ENCODE data around the gene ZFHX3.
A peak's percentile ranks its signal among the peaks of the same experiment; 100 is the strongest.

ZFHX3 gene

DNA sequence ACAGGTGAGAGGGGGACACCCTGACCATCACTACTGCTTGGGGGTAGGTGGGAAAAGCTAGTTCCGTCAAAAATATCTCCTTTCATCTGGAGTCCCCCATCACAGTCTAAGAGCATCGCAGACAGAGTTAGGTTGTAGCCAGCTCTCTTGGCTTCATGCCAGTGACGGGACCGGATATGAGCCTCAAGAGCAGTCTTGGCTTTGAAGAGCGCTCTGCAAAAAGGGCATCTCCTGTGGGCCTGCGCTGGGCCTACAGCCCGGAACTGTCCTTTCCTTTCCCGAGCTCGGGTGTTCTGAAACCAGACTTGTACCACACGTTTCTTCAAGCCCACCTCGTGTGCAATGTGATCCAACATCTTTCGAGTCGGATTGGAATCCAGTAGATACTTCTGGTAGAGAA lies 253.6 kb downstream of the ZFHX3 start:
- Histone ChIP-seq H3K4me1 (peaks cover under 1 to 11% (median 2%) of the 10 kb centered on the region in 10 experiments; a peak in 14 of 20 replicates), H3K9me3 (replicated peaks in 1 of 11) (peaks cover 5 to 51% (median 28%) of the 10 kb centered on the region in 11 experiments; a peak in 18 of 22 replicates), H3K36me3 (peaks cover 16 to 98% (median 48%) of the 10 kb centered on the region in 11 experiments; a peak in 21 of 22 replicates), H3K27me3 (no peaks in the 10 kb centered on the region), H3K4me3 (no peak overlapping the region), H3K27ac (no peak overlapping the region), H4K20me1 (peaks cover 0 to 12% (median 0%) of the 10 kb centered on the region in 11 experiments; a peak in 2 of 22 replicates), H3K9ac (no peak overlapping the region), H3K4me2 (no peak overlapping the region)
- TF ChIP-seq Cebpa-rat (IDR thresholded peaks at IDR 0.05), result no peak

- peaks cover 15 to 93% (median 44%) of the 10 kb centered on the region in 11 experiments; a peak in 21 of 22 replicates for H3K36me3 ChIP-seq
Measured at GRCh38 chr16:72793716-72794115, 254.2 kb downstream of the ZFHX3 start.

DNA sequence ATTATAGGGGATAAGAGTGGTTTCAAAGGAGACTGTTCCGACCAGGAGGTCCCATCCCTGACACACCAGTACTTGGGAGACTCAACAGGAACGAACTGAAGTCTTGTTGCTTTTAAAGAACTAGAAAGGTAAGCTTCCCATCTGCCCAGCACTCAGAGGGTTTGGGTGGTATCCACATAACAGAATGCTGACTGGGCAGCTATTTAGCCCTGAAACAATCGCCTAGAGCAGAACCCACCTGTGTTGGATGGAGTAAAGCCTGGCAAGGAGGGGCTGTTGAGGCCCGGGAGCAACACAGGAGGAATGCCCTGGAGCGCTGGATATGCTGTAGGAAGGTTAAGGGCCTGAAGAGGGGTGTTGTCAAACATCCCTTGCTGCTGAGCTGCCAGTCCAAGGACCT lies 254.9 kb downstream of the ZFHX3 start:
- H3K9ac ChIP-seq, result no peak overlapping the region
- H3K36me3 ChIP-seq, result peaks cover 8 to 89% (median 37%) of the 10 kb centered on the region in 11 experiments; a peak in 21 of 22 replicates
- TF ChIP-seq Cebpa-rat (IDR thresholded peaks at IDR 0.05), result no peak
- H3K27me3 ChIP-seq, result no peaks in the 10 kb centered on the region
- H3K9me3 ChIP-seq (replicated peaks in 1 of 11), result peaks cover 5 to 51% (median 28%) of the 10 kb centered on the region in 11 experiments; a peak in 18 of 22 replicates
- H3K4me2 ChIP-seq, result no peak overlapping the region
- H3K27ac ChIP-seq, result no peak overlapping the region
- H3K4me1 ChIP-seq, result peaks cover 13 to 24% (median 15%) of the 10 kb centered on the region in 10 experiments
- no peak overlapping the region for H3K4me3 ChIP-seq
- H4K20me1 ChIP-seq, result peaks cover 0 to 14% (median 0%) of the 10 kb centered on the region in 11 experiments; a peak in 3 of 22 replicates

More at GRCh38 chr16:72793716-72794115, 254.2 kb downstream of the ZFHX3 start:
- no peak overlapping the region for H3K9ac ChIP-seq
- no peak overlapping the region for H3K4me3 ChIP-seq
- no peak for TF ChIP-seq Cebpa-rat (IDR thresholded peaks at IDR 0.05)
- peaks cover 5 to 51% (median 28%) of the 10 kb centered on the region in 11 experiments; a peak in 18 of 22 replicates for H3K9me3 ChIP-seq (replicated peaks in 1 of 11)
- H3K4me1 ChIP-seq, result peaks cover 6 to 17% (median 8%) of the 10 kb centered on the region in 10 experiments
- H3K27me3 ChIP-seq, result no peaks in the 10 kb centered on the region
- no peak overlapping the region for H3K27ac ChIP-seq
- H4K20me1 ChIP-seq, result peaks cover 0 to 14% (median 0%) of the 10 kb centered on the region in 11 experiments; a peak in 2 of 22 replicates
- H3K4me2 ChIP-seq, result no peak overlapping the region

DNA sequence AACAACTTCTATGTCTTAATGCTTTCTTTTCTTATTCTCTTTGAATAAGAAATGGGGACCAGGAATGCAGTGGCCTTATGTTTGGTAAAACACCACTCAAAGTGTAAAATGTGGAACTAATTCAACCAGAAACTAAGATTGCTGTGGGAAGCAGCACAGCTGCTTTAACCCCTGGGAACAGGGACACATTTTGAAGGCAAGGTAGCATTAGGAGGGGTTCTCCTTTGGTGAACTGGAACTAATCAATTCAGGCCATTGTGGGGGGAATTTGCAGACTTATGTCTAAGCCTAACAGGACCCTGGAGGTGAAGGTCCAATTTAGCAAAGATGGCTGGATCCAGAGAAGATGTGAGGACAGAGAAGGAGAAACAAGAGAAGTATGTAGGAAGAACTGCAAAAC lies 256.1 kb downstream of the ZFHX3 start:
- Histone ChIP-seq H3K9ac (no peak overlapping the region), H3K9me3 (replicated peaks in 1 of 11) (peaks cover 5 to 51% (median 28%) of the 10 kb centered on the region in 11 experiments; a peak in 18 of 22 replicates), H3K4me2 (no peak overlapping the region), H3K27me3 (no peaks in the 10 kb centered on the region), H3K4me3 (no peak overlapping the region), H3K4me1 (peaks cover 19 to 31% (median 21%) of the 10 kb centered on the region in 10 experiments), H3K36me3 (peaks cover 5 to 77% (median 31%) of the 10 kb centered on the region in 11 experiments; a peak in 20 of 22 replicates), H4K20me1 (peaks cover 0 to 14% (median 0%) of the 10 kb centered on the region in 11 experiments; a peak in 3 of 22 replicates), H3K27ac (no peak overlapping the region)
- TF ChIP-seq Cebpa-rat (IDR thresholded peaks at IDR 0.05), result no peak

GRCh38 chr16:72789921-72790320 lies 258.0 kb downstream of the ZFHX3 start:
- TF ChIP-seq Cebpa-rat (IDR thresholded peaks at IDR 0.05), result no peak
- peaks cover 5 to 60% (median 23%) of the 10 kb centered on the region in 11 experiments; a peak in 19 of 22 replicates for H3K36me3 ChIP-seq
- H3K4me2 ChIP-seq, result peak overlapping the region in 2 of 11 experiments; percentile 98 to 99; a peak in 3 of 22 replicates
- no peak overlapping the region for H3K4me3 ChIP-seq
- peaks cover 23 to 49% (median 38%) of the 10 kb centered on the region in 10 experiments for H3K4me1 ChIP-seq
- peaks cover 0 to 14% (median 0%) of the 10 kb centered on the region in 11 experiments; a peak in 2 of 22 replicates for H4K20me1 ChIP-seq
- H3K27me3 ChIP-seq, result no peaks in the 10 kb centered on the region
- no peak overlapping the region for H3K9ac ChIP-seq
- H3K27ac ChIP-seq, result no peak overlapping the region
- H3K9me3 ChIP-seq (replicated peaks in 1 of 11), result peaks cover 5 to 45% (median 28%) of the 10 kb centered on the region in 11 experiments; a peak in 18 of 22 replicates

- H3K27ac ChIP-seq, result no peak overlapping the region
- peaks cover 5 to 55% (median 20%) of the 10 kb centered on the region in 11 experiments; a peak in 19 of 22 replicates for H3K36me3 ChIP-seq
- peaks cover 0 to 14% (median 0%) of the 10 kb centered on the region in 11 experiments; a peak in 2 of 22 replicates for H4K20me1 ChIP-seq
- H3K9ac ChIP-seq, result no peak overlapping the region
- peaks cover 2 to 41% (median 28%) of the 10 kb centered on the region in 11 experiments; a peak in 18 of 22 replicates for H3K9me3 ChIP-seq (replicated peaks in 1 of 11)
- no peaks in the 10 kb centered on the region for H3K27me3 ChIP-seq
- H3K4me3 ChIP-seq, result no peak overlapping the region
- H3K4me2 ChIP-seq, result peak overlapping the region; percentile 85 to 99 (median 95); a peak in 19 of 22 replicates
- TF ChIP-seq Cebpa-rat (IDR thresholded peaks at IDR 0.05), result no peak
- H3K4me1 ChIP-seq, result peaks cover 24 to 53% (median 39%) of the 10 kb centered on the region in 10 experiments
Measured at GRCh38 chr16:72789465-72789864, 258.5 kb downstream of the ZFHX3 start.

- H3K9ac ChIP-seq, result peak overlapping the region; percentile 71 to 83 (median 81); a peak in 21 of 22 replicates
- peak overlapping the region; percentile 85 to 99 (median 95) for H3K4me2 ChIP-seq
- peaks cover 0 to 33% (median 23%) of the 10 kb centered on the region in 11 experiments; a peak in 16 of 22 replicates for H3K9me3 ChIP-seq (replicated peaks in 1 of 11)
- no peaks in the 10 kb centered on the region for H3K27me3 ChIP-seq
- peaks cover 24 to 53% (median 40%) of the 10 kb centered on the region in 10 experiments for H3K4me1 ChIP-seq
- H3K36me3 ChIP-seq, result peaks cover 4 to 44% (median 11%) of the 10 kb centered on the region in 11 experiments; a peak in 17 of 22 replicates
- H3K4me3 ChIP-seq, result peak overlapping the region; percentile 59 to 79 (median 71)
- peak overlapping the region; percentile 52 to 92 (median 73); a peak in 21 of 22 replicates for H3K27ac ChIP-seq
- H4K20me1 ChIP-seq, result peaks cover 0 to 14% (median 0%) of the 10 kb centered on the region in 11 experiments; a peak in 2 of 22 replicates
- TF ChIP-seq Cebpa-rat (IDR thresholded peaks at IDR 0.05), result no peak
Measured at GRCh38 chr16:72788269-72788809, 259.6 kb downstream of the ZFHX3 start.

GRCh38 chr16:72787514-72788268 lies 260.2 kb downstream of the ZFHX3 start:
- TF ChIP-seq Cebpa-rat (IDR thresholded peaks at IDR 0.05), result peak in 2 of 11 experiments; percentile 25 to 44; a peak in 2 of 22 replicates
- Histone ChIP-seq H3K27ac (peak overlapping the region; percentile 62 to 92 (median 74); a peak in 21 of 22 replicates), H4K20me1 (peaks cover 0 to 14% (median 0%) of the 10 kb centered on the region in 11 experiments; a peak in 2 of 22 replicates), H3K4me1 (peaks cover 24 to 53% (median 40%) of the 10 kb centered on the region in 10 experiments), H3K36me3 (peaks cover 0 to 38% (median 8%) of the 10 kb centered on the region in 11 experiments; a peak in 10 of 22 replicates), H3K27me3 (no peaks in the 10 kb centered on the region), H3K4me3 (peak overlapping the region; percentile 59 to 79 (median 71)), H3K4me2 (peak overlapping the region; percentile 85 to 99 (median 95)), H3K9me3 (replicated peaks in 1 of 11) (peaks cover 0 to 26% (median 18%) of the 10 kb centered on the region in 11 experiments; a peak in 16 of 22 replicates), H3K9ac (peak overlapping the region; percentile 71 to 83 (median 81))

Measured in BLaER1 treated with 17β-estradiol and CSF1 and Interleukin-3, amounts not matched to agents 10 nM and 100 nM (cell line).